Stimulated activated CD8-positive, alpha-beta memory T cell treated with anti-CD3 and anti-CD28 coated beads, Interleukin-7, amount 100 ng/mL, for 48 hours (primary cell): ENCODE data around the gene YEATS2.
"Not testable (repeated sequence)": the region's sequence is repeated elsewhere in the genome, so short reads cannot be mapped to it uniquely, and the experiment has no call there.

Source experiments
- DNase-seq, 2 donors: peaks; one replicate each; pipeline ENCODE4 v3.0.0-alpha.2; 2020; ENCODE audit warnings: low read depth in 1 of 2; ENCODE audit errors: extremely low read depth in 1 of 2

The YEATS2 gene

DNA sequence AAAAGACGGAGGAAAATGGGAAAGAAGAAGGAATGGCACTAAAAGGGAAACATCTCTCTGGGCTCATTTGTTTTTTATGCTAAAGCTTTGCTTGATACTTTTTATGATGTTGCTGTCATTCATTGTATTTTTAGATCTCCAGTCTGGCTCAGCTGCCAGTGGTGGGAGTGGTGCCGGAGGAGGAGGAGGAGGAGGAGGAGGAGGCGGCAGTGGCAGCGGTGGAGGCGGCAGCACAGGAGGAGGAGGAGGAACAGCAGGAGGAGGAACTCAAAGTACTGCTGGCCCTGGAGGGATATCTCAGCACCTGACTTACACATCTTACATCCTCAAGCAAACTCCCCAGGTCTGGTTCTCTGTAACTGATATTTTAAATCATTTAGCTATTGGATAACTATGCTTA, 78.2 kb downstream of the YEATS2 start:
- DNase-seq, result no peak

DNA sequence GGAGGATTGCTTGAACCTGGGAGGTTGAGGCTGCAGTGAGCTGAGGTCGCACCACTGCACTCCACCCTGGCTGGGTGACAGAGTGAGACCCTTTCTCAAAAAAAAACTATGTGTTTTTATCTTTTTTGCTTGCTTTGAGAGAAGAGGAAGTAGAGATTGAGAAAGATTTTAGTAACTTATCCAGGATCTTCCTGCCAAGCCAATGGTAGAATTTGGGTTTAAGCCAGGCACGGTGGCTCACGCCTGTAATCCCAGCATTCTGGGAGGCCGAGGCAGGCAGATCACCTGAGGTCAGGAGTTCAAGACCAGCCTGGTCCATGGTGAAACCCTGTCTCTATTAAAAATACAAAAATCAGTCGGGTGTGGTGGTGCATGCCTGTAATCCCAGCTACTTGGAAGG, 78.9 kb downstream of the YEATS2 start:
- DNase-seq, result not testable (repeated sequence)

DNA sequence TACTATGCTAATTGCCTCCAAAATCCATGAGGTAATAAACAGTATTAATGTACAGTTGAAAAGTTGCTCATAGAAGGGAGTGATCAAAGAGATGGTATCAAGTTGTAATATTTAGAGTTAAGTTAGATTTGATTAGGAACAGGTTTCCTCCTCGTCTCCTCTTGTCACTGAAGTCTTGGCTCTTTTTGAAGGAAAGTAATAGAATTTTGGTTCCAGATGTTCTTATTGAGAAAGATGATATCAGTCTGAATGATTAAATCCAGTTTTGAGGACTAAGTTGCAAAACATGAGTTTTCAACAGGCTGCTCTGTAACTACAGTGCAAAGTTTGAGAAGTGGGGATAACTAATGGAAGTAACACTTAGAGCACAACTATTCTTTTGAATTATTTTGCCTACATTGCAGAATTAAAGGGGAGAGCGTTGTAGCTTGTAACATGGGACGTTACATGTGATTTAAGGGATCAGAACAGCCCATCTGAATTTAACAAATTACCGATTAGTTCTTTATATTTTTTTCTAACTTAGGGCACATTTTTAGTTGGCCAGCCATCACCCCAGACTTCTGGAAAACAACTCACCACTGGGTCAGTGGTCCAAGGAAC, 79.5 kb downstream of the YEATS2 start:
- DNase-seq, result no peak

DNA sequence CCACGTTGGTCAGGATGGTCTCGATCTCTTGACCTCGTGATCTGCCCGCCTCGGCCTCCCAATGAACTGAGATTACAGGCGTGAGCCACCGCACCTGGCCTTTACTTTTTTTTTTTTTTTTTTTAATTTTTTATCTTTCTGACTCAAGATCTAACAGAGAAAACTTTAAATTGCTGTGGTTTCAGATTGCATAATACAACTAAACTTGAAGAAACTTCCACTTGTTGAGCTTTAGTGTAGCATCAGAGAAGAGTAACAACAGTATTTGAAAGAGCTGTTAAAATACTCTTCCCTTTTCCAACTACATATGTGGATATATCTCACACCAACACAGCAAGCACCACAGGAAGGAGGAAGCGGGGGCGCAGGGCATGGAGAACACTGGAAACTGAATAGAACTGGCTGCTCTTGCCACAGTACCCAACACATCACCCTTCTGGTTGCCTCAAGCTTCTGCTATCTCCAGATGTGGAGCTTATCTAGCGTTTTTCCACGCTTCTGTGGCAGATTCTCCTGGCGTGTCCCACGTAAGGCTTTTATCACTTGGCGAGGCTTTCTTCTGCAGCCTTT, 82.4 kb downstream of the YEATS2 start:
- DNase-seq, result no peak

DNA sequence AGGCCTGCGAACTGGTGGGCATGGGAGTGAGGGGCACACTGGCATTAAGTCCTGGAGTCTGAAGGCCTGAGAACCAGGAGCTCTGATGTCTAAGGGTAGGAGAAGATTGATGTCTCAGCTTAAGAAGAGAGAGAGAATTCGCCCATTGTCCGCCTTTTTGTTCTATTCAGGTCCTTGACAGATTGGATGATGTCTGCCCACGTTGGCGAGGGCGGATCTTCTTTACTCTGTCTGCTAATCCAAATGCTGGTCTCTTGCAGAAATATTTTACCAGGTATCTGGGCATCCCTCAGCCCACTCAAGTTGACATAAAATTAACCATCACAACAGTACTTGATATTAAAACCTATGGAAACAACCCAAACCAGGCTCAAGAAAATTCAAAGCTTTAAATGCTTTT, 83.6 kb downstream of the YEATS2 start:
- DNase-seq, result no peak

DNA sequence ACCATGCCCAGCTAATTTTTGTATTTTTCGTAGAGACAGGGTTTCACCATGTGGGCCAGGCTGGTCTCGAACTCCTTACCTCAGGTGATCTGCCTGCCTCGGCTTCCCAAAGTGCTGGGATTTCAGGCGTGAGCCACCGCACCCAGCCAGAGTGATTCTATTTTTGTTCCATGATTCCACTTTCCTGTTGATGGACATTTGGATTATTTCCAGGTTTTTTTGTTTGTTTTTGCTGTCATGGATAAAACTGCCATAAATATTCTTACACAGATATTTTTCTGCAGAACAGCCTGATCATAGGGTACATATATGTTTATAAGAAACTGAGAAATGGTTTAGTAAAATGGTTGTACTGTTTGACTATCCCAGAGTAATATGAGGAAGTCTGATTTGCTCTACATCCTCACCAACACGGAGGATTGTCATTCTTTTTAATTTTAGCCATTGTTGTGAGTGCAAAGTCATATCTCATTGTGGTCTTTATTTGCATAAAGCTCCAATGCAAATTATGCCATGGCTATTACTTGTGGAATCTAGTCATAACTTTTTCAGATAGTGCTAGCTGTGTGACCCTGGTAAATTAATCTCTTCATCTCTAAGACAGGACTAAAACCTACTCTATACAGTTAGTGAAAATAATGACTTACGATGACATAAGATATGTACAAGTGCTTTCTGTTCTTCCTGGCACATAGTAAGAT, 85.1 kb downstream of the YEATS2 start:
- no peak for DNase-seq

DNA sequence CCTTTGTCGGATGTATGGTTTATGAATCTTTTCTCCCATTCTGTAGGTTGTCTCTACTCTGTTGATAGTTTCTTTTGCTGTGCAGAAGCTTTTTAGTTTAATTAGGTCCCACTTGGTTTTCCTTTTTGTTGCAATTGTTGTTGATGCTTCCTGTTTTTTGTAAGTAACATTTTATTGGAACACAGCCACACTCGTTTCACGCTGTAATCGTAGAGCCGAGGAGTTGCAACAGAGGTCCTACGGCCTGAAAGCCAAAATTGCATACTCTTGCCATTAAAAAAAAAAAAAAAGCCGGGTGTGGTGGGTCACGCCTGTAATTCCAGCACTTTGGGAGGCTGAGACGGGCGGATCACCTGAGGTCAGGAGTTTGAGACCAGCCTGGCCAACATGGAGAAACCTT, 86.9 kb downstream of the YEATS2 start:
- DNase-seq, result not testable (repeated sequence)

DNA sequence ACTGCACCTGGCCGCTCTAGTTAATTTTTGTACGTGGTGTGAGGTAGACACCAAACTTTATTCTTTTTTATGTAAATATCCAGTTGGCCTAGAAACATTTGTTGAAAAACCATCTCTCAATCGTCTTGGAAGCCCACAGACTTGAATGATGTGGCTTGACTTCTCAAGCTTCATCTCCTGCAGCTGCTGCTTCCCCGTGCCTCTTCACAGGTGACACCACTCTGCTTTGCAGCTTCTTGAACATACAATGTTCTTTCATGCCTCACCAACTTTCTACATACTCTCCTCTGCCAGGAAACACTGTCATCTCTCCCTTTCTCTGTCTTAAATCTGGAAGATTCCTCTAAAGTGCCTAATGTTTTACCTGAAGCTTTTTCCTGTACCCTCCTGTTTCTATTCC, 92.2 kb downstream of the YEATS2 start:
- DNase-seq, result no peak

DNA sequence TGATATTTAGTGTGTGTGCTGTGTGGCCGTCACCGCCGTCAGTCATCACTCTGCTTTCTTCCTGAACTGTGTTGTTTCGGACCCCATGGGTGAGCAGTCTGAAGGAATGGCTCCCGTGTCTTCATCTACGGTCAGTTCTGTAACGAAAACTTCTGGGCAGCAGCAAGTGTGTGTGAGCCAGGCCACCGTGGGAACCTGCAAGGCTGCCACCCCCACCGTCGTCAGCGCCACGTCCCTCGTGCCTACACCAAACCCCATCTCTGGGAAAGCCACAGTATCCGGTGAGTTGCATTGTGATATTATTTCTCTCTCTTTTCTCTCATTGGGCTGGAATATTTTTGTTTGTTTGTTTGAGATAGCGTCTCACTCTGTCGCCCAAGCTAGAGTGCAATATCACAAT, 93.1 kb downstream of the YEATS2 start:
- no peak for DNase-seq

DNA sequence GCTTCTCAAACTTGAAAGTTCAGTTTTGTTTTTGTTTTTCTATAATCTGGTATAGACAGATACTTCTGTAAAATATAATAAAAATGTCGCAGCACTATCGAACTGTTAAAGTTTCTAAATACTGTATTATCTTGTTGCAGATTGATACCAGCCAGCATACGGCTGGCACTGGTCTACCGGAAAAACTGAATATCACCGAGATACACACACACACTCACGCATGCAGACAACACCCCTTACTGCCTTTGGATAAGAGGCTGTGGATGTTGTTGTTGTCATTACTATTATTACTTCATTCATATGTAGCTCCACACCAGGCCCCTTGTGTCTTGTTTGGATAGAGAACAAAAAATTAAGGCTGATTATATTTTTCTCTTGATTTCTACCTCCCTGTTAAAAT, 95.4 kb downstream of the YEATS2 start:
- DNase-seq, result no peak

DNA sequence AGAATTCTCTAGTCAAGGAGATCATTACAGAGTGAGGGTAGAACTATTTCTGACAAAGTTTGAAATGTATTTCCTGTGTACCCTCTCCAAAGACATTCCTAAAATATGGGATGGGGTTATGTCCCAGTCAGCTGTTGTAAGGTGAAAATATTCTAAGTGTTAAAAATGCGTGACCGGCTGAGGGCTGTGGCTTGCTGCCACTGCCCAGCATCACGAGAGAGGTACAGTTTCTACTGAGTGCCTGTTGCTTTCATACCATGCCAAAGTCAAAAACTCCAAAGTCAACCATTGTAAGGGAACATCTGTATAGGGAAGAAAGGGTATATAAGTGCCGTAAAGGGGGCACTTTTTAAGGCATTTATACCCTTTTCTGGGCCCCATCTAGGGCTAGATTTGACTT, 96.9 kb downstream of the YEATS2 start:
- no peak for DNase-seq

DNA sequence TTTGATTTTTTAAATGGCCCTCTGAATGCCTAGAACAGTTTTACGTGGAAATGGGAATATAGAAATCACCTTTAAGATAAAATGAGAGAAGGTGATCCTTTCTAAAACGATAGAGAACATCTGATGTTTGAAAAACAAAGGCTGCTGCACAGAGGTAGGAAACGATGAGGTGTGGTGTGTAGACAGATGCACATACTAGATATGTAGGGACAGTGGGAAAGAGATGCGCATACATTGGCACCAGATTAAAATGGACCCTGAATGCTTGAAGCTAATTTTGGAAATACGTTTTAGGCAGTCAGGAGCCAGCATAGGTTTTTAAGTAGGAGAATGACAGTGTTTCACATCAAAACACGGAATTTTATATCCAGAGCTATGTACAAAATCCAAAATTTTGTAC, 98.8 kb downstream of the YEATS2 start:
- DNase-seq, result no peak

DNA sequence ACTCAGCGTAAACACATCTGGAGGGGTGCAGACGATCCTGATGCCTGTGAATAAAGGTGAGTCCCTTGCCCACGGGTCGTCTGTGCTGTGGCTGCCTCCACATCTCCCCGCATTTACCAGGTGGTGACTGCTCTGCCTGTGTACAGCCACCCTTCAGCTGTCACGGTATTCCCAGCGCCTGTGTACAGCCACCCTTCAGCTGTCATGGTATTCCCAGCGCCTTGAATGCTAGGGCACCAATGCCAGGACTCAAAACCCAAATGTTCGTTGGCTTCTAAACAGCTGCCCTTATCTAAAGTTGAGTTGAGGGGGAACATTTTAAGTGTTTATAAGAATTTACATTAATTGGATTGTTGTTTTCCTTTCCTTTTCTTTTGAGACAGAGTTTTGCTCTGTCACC, 100.4 kb downstream of the YEATS2 start:
- no peak for DNase-seq

DNA sequence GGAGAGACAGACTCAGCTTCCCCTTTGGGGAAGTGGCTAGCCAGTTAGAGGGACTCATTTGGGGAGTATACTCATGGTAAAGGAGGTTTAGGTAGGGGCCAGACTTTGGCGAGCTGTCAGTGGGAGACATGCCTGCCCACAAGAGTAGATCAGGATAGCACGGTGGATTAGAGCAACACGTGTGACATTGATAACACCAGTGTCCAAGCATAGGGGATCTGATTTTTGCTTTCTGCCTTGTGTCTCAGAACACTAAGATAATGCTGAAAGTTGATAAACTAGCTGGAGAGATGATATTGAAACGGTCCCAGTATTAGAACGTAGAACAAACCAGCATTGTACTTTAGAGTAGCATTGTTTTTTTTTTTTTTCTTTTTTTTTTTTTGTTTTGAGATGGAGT, 101.9 kb downstream of the YEATS2 start:
- DNase-seq, result no peak

DNA sequence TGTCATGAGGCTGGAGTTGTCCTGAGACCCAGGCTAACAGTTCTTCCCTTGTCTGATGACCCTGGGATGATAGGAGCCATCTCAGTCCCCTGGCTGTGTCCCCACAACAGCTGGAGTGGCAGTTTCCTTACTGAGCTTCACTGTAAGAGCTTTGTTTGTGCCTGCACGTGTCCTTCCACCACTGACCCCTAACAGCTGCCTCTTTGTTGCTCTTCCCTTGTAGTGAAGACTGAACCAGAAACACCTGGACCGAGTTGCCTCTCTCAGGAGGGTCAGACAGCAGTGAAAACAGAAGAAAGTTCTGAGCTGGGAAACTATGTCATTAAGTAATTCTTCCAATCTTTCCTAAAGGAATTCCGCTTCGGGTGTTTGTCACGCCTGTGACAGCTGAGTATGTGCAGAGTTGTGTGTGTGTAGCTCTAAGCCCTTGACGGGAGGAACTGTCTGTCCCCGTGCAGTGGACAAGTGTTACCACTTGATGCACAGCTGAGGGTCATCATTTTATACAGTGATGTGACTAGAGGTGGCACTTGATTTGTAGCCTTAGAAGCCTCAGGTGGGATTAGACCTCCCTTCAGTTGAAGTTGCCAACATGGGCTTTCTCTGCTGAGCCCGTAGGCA, 102.8 kb downstream of the YEATS2 start:
- no peak for DNase-seq

DNA sequence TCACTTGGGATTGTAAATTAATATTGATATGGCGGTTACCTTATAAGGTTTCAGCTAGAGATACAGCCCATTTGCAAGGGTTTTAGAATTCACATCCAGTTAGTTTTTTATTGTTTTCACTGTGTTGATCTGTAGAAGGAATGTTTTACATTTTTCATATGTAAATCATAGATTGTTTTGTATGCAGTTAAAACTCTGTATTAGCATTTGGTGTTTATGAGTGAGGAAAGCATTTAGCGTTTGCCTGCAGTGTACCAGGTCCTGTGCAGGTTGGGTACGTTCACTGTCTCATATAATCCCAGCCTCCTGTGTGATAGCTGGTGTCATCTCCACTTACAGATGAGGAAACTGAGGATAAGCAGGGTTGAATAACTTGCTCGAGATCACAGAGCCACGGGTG, 104.0 kb downstream of the YEATS2 start:
- no peak for DNase-seq

DNA sequence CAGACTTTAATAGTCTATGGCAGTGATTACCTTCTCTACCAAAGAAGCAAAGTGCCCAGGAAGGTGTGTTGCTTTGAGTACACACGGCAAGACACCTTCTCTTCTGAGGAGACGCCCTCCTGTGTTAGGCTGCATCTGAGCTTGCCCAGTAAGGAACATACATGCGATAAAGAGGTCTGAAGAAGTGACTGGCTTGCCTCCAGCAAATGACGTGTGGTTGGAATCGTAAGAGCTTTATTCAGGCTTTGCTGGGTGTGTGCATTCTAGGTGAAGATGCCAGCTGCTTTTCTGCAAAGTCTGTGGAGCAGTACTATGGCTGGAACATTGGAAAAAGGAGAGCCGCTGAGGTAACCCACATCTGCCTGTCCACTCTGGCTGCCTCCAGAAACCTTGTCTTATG, 105.4 kb downstream of the YEATS2 start:
- no peak for DNase-seq

DNA sequence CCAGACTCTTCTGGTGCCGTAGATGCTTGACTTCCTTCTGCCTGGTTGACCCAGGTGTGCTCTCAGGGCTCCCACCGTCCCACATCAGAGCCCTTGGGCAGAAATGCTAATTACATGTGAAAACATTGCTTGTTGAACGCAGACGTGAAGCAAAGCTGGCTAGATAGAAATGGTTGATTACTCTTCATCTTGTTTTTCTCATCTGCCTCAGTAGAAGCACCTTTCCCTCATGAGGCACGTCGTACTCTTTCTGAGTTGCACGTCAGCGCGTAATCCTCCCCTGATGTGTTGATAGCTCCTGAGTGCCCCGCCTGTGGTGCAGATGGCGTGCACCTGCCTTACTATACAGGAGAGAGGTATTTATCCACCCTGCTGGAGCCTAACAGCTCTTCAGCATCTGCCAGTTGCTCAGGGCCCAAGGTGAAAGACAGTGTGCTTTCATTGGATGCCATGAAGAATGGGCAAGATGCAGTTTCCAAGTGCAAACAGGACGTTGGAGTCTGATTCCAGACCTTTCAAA, 109.7 kb downstream of the YEATS2 start:
- DNase-seq, result no peak

DNA sequence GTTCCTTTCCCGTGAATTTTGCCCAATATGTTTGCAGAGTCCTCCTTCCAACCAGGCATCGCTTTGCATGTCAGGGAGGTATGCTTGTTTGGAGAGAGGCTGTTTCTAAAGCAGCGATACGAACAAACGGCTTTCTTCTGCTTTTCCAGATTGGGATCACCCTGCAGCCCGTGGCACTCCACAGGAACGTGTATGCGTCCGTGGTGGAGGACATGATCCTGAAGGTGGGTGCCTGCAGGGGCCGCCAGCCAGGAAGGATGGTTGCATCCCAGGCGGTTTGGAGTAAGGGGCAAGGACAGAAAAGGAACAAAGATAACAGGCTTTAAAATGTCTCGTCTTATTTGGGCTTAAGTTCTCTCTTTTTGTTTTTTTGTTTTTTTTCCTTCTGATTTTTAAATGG, 110.3 kb downstream of the YEATS2 start:
- no peak for DNase-seq

DNA sequence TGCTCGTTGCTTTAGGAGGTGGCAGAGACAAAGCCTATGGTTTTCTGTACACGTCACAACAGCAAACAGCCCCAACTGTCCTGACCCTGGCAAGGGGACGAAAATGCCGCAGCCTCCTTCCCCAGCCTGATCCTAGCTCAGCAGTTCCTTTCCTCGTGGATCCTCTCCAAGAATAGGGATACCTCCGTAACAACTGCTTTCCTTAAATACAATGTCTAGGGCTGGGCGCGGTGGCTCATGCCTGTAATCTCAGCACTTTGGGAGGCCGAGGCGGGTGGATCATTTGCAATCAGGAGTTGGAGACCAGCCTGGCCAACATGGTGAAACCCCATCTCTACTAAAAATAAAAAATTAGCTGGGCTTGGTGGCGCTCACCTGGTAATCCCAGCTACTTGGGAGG, 110.8 kb downstream of the YEATS2 start:
- no peak for DNase-seq

DNA sequence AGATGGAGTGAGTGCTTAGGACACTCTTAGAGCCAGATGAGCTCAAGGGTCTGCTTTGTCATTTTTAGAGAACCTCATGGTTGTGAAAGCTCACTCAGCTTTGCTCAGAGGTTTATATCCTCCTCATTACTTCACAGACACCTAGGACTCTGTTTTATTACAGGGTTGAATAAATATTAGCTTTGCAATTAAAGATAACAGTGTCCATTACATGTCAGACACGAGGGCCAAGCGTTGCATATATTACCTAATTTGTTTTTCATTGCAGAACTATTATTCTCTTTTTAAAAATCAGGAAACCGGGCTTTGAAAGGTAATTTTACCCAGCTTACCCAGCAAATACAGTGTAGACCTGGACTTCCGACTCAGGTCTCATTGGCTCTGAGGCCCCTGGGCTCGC, 111.7 kb downstream of the YEATS2 start:
- DNase-seq, result no peak
